Suprapubic skin (tissue), 4 donors: ENCODE data around the gene WASHC1. TPM values are rescaled to one million over a fixed set of nuclear protein-coding genes. Genes with fewer than 3 reads are reported as not detected.

Experiments used
- total RNA-seq, 4 donors: library from RNA; depleted of rRNA; stranded (reverse); fragments of >200 nt; gene quantifications; one replicate each; pipeline ENCODE4 v1.1.0, GENCODE V29; 2016

WASHC1 gene
- total RNA-seq, 4 donors from 2014 or later: 3.3 to 22.4 (median 10.1) TPM

Other genes starting within 250 kb of the WASHC1 start
- gene FOXD4, start 89.0 kb upstream of the WASHC1 start, total RNA-seq: not detected
- gene ZNG1A, start 149.6 kb upstream of the WASHC1 start, total RNA-seq: 10 to 100 TPM; 27.4 to 48.7 (median 33.0) TPM
- gene DOCK8, start 185.4 kb upstream of the WASHC1 start, total RNA-seq: 10 to 100 TPM in 2 of 4 donors, 1 to 10 TPM in 2; 4.1 to 13.3 (median 10.3) TPM